Mesothelial cell of epicardium (in vitro differentiated cells): ENCODE data around the gene MMD2. TPM values are rescaled to one million over a fixed set of nuclear protein-coding genes. Genes with fewer than 3 reads are reported as not detected.

Experiments used
- DNase-seq, 2 experiments: peaks; one replicate each; pipeline ENCODE4 v3.0.0; 2021; ENCODE audit warnings: low spot score in 2 of 2; ENCODE audit not compliant: unreplicated experiment in 2 of 2
- H3K27ac Mint-ChIP-seq: 2 replicates; pipeline ENCODE4 v1.8.0; 2021; ENCODE audit warnings: mixed read lengths
- H3K27me3 Mint-ChIP-seq: 2 replicates; pipeline ENCODE4 v1.8.0; 2021; ENCODE audit warnings: low read depth, mixed read lengths
- H3K36me3 Mint-ChIP-seq: 2 replicates; pipeline ENCODE4 v1.8.0; 2021; ENCODE audit warnings: mixed read lengths
- H3K4me1 Mint-ChIP-seq: 2 replicates; pipeline ENCODE4 v1.8.0; 2021; ENCODE audit warnings: mixed read lengths
- H3K4me3 Mint-ChIP-seq: 2 replicates; pipeline ENCODE4 v1.8.0; 2021; ENCODE audit warnings: mild to moderate bottlenecking, moderate library complexity, mixed read lengths
- H3K9me3 Mint-ChIP-seq: 2 replicates; pipeline ENCODE4 v1.8.0; 2021; ENCODE audit warnings: mixed read lengths
- CTCF ChIP-seq: fragments of 200-600 bp; sonication (generic); IDR thresholded peaks from one replicate; pipeline ENCODE4 v1.5.0; 2021; ENCODE audit warnings: antibody characterized with exemption; ENCODE audit not compliant: unreplicated experiment
- total RNA-seq: library from RNA; stranded (reverse); gene quantifications from 3 replicates; pipeline ENCODE4 v1.2.1, GENCODE V29; 2021

Gene MMD2
- total RNA-seq, 1 donor from 2014 or later = not detected

- H3K36me3 Mint-ChIP-seq = no peaks in the 10 kb centered on the region
- no peak for DNase-seq
- H3K27me3 Mint-ChIP-seq = peaks cover 15% of the 10 kb centered on the region
- no peaks in the 10 kb centered on the region for H3K4me1 Mint-ChIP-seq
- TF ChIP-seq CTCF = no peak
- no peaks in the 10 kb centered on the region for H3K9me3 Mint-ChIP-seq
- H3K27ac Mint-ChIP-seq = no peak overlapping the region
- no peak overlapping the region for H3K4me3 Mint-ChIP-seq
Measured at GRCh38 chr7:4919969-4920766, 38.8 kb downstream of the MMD2 start.

- H3K9me3 Mint-ChIP-seq = no peaks in the 10 kb centered on the region
- no peak for TF ChIP-seq CTCF
Measured at GRCh38 chr7:4916113-4916512, 42.9 kb downstream of the MMD2 start.

GRCh38 chr7:4911111-4911828, 47.7 kb downstream of the MMD2 start:
- Mint-ChIP-seq H3K4me1 (no peaks in the 10 kb centered on the region), H3K9me3 (no peaks in the 10 kb centered on the region), H3K27ac (no peak overlapping the region), H3K27me3 (peaks cover 10% of the 10 kb centered on the region), H3K36me3 (no peaks in the 10 kb centered on the region), H3K4me3 (no peak overlapping the region)
- no peak for DNase-seq
- TF ChIP-seq CTCF = no peak

More at GRCh38 chr7:4916113-4916512, 42.9 kb downstream of the MMD2 start:
- no peaks in the 10 kb centered on the region for H3K4me1 Mint-ChIP-seq
- H3K27ac Mint-ChIP-seq = no peak overlapping the region
- no peak overlapping the region for H3K4me3 Mint-ChIP-seq
- DNase-seq = no peak
- H3K36me3 Mint-ChIP-seq = no peaks in the 10 kb centered on the region
- peaks cover 5% of the 10 kb centered on the region for H3K27me3 Mint-ChIP-seq

- no peak for TF ChIP-seq CTCF
- H3K4me3 Mint-ChIP-seq = no peak overlapping the region
- no peaks in the 10 kb centered on the region for H3K36me3 Mint-ChIP-seq
- H3K9me3 Mint-ChIP-seq = no peaks in the 10 kb centered on the region
- H3K27ac Mint-ChIP-seq = no peak overlapping the region
- DNase-seq = no peak
- no peaks in the 10 kb centered on the region for H3K4me1 Mint-ChIP-seq
- peaks cover 34% of the 10 kb centered on the region for H3K27me3 Mint-ChIP-seq
Measured at GRCh38 chr7:4906682-4907081, 52.3 kb downstream of the MMD2 start.

GRCh38 chr7:4905171-4905570, 53.8 kb downstream of the MMD2 start:
- no peaks in the 10 kb centered on the region for H3K9me3 Mint-ChIP-seq
- no peak overlapping the region for H3K27ac Mint-ChIP-seq
- no peaks in the 10 kb centered on the region for H3K4me1 Mint-ChIP-seq
- no peak for DNase-seq
- TF ChIP-seq CTCF = no peak
- H3K4me3 Mint-ChIP-seq = no peak overlapping the region
- peaks cover 42% of the 10 kb centered on the region for H3K27me3 Mint-ChIP-seq
- no peaks in the 10 kb centered on the region for H3K36me3 Mint-ChIP-seq
